Karpas-422 (cell line): ENCODE measurements around the gene CHST9. TPM values are rescaled to one million over a fixed set of nuclear protein-coding genes. Genes with fewer than 3 reads are reported as not detected.
"Not testable (repeated sequence)": the region's sequence is repeated elsewhere in the genome, so short reads cannot be mapped to it uniquely, and the experiment has no call there.

Experiments used
- DNase-seq: peaks from one replicate; pipeline ENCODE4 v3.0.0-alpha.2; 2015
- H2AFZ ChIP-seq: fragments of 200-600 bp; sonication (generic); 2 replicates; pipeline ENCODE4 v1.6.1; 2014; ENCODE audit warnings: antibody characterized with exemption, low read length, mixed read lengths
- H3K27ac ChIP-seq: fragments of 200-600 bp; sonication (generic); 2 replicates; pipeline ENCODE4 v1.5.1; 2014; ENCODE audit warnings: mild to moderate bottlenecking, low read length, moderate library complexity
- H3K27me3 ChIP-seq: fragments of 200-600 bp; sonication (generic); 2 replicates; pipeline ENCODE4 v1.6.1; 2014; ENCODE audit warnings: low read length, mixed read lengths
- H3K36me3 ChIP-seq: fragments of 200-600 bp; sonication (generic); 2 replicates; pipeline ENCODE4 v1.6.1; 2014; ENCODE audit warnings: low read length, mixed read lengths; ENCODE audit not compliant: insufficient read depth
- H3K4me1 ChIP-seq: fragments of 200-600 bp; sonication (generic); 2 replicates; pipeline ENCODE4 v1.6.1; 2014; ENCODE audit warnings: mild to moderate bottlenecking, low read length, mixed read lengths
- H3K4me2 ChIP-seq: fragments of 200-600 bp; sonication (generic); 2 replicates; pipeline ENCODE4 v1.6.1; 2014; ENCODE audit warnings: low read length, low read depth, mild to moderate bottlenecking; ENCODE audit not compliant: poor library complexity, severe bottlenecking
- H3K4me3 ChIP-seq: fragments of 200-600 bp; sonication (generic); 2 replicates; pipeline ENCODE4 v1.5.1; 2014; ENCODE audit warnings: mild to moderate bottlenecking, antibody characterized with exemption, low read length, mixed read lengths
- H3K79me2 ChIP-seq: fragments of 200-600 bp; sonication (generic); 2 replicates; pipeline ENCODE4 v1.6.1; 2014; ENCODE audit warnings: mild to moderate bottlenecking, low read length, mixed read lengths
- H3K9ac ChIP-seq: fragments of 200-600 bp; sonication (generic); 2 replicates; pipeline ENCODE4 v1.6.0; 2014; ENCODE audit warnings: low read length
- H3K9me2 ChIP-seq: fragments of 200-600 bp; sonication (generic), shearing (Covaris generic); replicated peaks from 2 replicates; pipeline ENCODE4 v1.6.0; 2014; ENCODE audit warnings: mild to moderate bottlenecking, low read length, moderate library complexity; ENCODE audit not compliant: insufficient read depth
- H3K9me3 ChIP-seq: fragments of 300-700, 200-600 bp; sonication (generic); 2 replicates; pipeline ENCODE4 v1.6.1; 2014; ENCODE audit warnings: low read length, mixed read lengths
- H4K20me1 ChIP-seq: fragments of 200-600 bp; sonication (generic); 2 replicates; pipeline ENCODE4 v1.6.1; 2014; ENCODE audit warnings: mild to moderate bottlenecking, antibody characterized with exemption, low read length, low read depth; ENCODE audit not compliant: insufficient read depth
- total RNA-seq: library from RNA; depleted of rRNA; stranded (reverse); fragments of >200 nt; shearing (Covaris generic); gene quantifications from 2 replicates; pipeline ENCODE4 v1.2.3, GENCODE V29; 2014; ENCODE audit warnings: low replicate concordance

The CHST9 gene
- total RNA-seq, 1 experiment from 2014 or later = not detected

DNA sequence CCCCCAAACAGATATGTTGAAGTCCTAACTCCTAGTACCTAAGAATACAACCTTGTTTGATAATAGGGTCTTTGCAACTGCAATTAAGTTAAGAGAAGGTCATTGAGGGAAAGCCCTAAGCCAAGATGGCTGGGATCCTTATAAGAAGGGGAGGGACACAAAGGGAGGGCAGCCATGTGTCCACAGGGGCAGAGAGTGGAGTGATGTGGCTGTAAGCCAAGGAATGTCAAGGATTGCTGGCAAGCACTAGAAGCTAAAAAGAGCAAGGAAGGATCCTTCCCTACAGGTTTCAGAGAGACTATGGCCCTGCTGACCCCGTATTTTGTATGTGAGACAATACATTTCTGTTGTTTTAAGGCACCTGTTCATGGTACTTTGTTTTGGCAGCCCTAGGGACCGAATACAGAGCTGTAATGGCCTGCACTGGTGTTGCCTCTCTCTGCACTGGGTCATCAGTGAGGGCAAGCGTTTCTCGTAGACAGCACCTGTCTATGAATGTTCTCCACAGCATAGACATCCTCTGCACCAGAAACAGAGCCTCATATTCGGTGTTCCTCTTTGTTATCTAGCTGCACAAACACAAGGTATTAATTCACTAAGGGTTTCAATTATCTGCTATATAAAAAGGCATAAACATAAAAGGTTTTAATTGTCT lies 244.2 kb downstream of the CHST9 start:
- Histone ChIP-seq H2AFZ (no peak overlapping the region), H3K79me2 (no peaks in the 10 kb centered on the region), H3K9me2 (no peaks in the 10 kb centered on the region), H3K9ac (no peak overlapping the region), H3K36me3 (no peaks in the 10 kb centered on the region), H3K27ac (no peak overlapping the region), H3K4me3 (no peak overlapping the region), H3K4me2 (no peak overlapping the region), H3K27me3 (no peaks in the 10 kb centered on the region; the same call in 1 of the 2 replicates), H4K20me1 (no peaks in the 10 kb centered on the region), H3K9me3 (no peaks in the 10 kb centered on the region), H3K4me1 (no peaks in the 10 kb centered on the region)
- DNase-seq = no peak

DNA sequence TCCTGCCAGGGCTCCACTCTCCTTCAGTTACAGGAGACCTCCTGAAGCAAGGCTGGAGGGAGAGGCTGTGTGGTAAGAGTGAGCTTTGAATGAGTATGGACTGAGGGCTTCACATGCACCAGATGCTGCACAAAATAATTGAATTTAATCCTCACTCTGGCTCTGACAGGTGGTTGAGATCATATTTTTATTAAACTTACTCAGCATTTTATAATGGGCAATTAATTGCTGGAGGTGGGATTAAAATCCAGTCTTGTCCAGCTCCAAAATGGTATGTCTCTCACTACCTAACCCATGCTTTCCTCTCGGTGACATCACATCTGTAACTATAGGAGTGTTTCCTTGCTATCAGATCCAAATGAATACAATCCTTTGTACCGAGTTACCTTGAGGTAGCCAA lies 253.4 kb downstream of the CHST9 start:
- no peak overlapping the region for H3K9ac ChIP-seq
- no peaks in the 10 kb centered on the region for H3K36me3 ChIP-seq
- H3K79me2 ChIP-seq = no peaks in the 10 kb centered on the region
- no peak for DNase-seq
- H3K27ac ChIP-seq = no peak overlapping the region
- no peak overlapping the region for H2AFZ ChIP-seq
- H3K4me3 ChIP-seq = no peak overlapping the region
- H3K27me3 ChIP-seq = peaks cover 5% of the 10 kb centered on the region; the same call in 1 of the 2 replicates
- H3K4me1 ChIP-seq = no peaks in the 10 kb centered on the region
- H4K20me1 ChIP-seq = no peaks in the 10 kb centered on the region
- H3K4me2 ChIP-seq = no peak overlapping the region
- no peaks in the 10 kb centered on the region for H3K9me3 ChIP-seq
- H3K9me2 ChIP-seq = no peaks in the 10 kb centered on the region

DNA sequence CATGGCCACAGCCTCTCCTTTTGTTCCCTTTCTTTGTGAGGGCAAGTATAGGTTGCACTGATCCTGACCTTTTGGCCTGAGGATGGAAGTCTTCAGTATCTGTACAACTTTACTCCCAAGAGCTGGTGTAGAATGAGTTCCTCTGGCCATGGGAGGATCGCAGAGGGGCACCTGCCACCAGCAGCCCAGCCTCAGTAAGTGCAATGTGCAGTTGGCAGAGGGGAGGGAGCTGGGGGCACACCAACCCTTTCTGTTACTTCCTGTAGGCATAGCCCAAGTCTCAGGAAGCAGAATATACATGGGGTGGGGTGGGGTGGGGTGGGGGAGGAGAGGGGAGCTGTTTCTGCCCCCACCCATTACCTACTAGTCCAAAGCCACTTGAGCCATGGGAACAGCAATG lies 254.5 kb downstream of the CHST9 start:
- no peak overlapping the region for H3K4me3 ChIP-seq
- no peaks in the 10 kb centered on the region for H3K79me2 ChIP-seq
- H3K27ac ChIP-seq = no peak overlapping the region
- no peak for DNase-seq
- H3K36me3 ChIP-seq = no peaks in the 10 kb centered on the region
- no peaks in the 10 kb centered on the region for H3K9me2 ChIP-seq
- H3K27me3 ChIP-seq = peaks cover 3% of the 10 kb centered on the region; the same call in 1 of the 2 replicates
- no peak overlapping the region for H3K9ac ChIP-seq
- H3K4me1 ChIP-seq = no peaks in the 10 kb centered on the region
- no peak overlapping the region for H3K4me2 ChIP-seq
- no peaks in the 10 kb centered on the region for H4K20me1 ChIP-seq
- no peaks in the 10 kb centered on the region for H3K9me3 ChIP-seq
- H2AFZ ChIP-seq = no peak overlapping the region

DNA sequence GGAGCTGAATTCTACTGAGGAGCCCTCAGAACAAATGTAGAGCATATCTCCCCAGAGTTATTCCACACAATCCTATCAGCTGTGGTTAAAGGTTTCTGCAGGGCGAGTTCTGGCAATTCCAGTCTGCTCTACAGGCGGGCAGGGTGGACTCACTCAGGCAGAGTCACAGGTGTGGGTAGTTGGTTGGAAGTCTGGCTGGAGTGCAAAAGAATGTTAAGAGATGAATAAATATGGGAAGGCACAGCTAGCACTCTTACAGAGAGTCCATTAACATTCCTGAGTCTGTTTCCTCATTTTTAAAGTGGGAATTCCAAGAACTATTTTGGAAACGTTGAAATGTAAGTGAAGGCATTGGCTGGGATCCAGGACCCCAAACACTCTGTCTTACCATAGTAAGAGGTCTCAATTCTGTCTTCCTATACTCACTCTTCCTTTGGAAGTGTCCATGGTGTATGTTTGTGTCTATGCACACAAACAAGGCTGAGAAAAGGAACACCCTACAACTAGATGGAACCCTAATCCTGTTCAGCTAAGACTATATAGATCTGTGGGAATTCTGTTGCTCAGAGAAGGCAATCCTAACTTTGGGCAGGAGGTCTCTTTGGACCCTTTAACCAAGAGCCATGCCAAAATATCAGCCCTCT lies 256.3 kb downstream of the CHST9 start:
- DNase-seq = no peak
- Histone ChIP-seq H2AFZ (no peak overlapping the region), H3K9me2 (no peaks in the 10 kb centered on the region), H3K9me3 (no peaks in the 10 kb centered on the region), H3K36me3 (no peaks in the 10 kb centered on the region), H3K9ac (no peak overlapping the region), H3K27me3 (no peaks in the 10 kb centered on the region), H4K20me1 (no peaks in the 10 kb centered on the region), H3K79me2 (no peaks in the 10 kb centered on the region), H3K27ac (no peak overlapping the region), H3K4me3 (no peak overlapping the region), H3K4me1 (no peaks in the 10 kb centered on the region), H3K4me2 (no peak overlapping the region)

DNA sequence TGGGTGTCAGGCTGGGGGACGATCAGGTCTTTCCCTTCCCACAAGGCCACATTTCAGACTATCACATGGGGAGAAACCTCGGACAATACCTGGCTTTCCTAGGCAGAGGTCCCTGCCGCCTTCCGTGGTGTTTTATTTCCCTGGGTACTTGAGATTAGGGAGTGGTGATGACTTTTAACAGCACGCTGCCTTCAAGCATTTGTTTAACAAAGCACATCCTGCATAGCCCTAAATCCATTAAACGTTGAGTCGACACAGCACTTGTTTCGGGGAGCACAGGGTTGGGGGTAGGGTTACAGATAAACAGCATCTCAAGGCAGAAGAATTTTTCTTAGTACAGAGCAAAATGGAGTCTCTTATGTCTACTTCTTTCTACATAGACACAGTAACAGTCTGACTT lies 257.3 kb downstream of the CHST9 start:
- not testable (repeated sequence) for H3K27ac ChIP-seq, H2AFZ ChIP-seq, H3K4me1 ChIP-seq, H3K9me2 ChIP-seq, H3K27me3 ChIP-seq, H3K36me3 ChIP-seq, H3K79me2 ChIP-seq, H4K20me1 ChIP-seq, DNase-seq, H3K9ac ChIP-seq, H3K4me3 ChIP-seq, H3K9me3 ChIP-seq, H3K4me2 ChIP-seq

DNA sequence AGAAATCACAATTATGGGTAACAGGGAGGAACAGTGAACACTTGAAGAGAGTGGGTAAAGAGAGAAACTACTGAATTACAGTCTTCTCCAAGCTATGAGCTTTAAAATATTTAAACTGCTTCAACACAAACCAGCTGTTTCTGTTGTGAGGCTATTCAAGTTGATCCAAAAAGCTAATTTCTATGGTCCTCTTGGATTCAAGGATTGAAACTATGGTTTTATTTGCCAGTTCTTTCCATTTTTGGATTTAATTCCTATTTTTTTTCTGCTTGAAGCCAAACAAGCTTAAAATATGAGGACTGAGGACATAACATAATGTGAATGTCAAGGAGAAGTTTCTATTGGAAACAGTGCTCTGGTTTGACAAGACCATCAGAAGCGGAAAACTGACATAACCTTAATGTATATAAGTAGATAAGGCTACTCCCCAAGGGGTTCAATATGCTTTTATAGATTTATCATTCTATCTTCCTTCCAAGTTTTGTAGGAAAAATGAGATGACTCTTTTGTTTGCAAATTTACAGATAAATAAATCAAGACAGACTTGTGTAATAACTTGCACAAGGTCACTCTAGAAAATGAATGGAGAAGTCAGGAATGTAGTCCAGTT lies 258.9 kb downstream of the CHST9 start:
- Histone ChIP-seq H3K4me2 (no peak overlapping the region), H3K9me2 (no peaks in the 10 kb centered on the region), H3K36me3 (no peaks in the 10 kb centered on the region), H4K20me1 (no peaks in the 10 kb centered on the region), H3K4me1 (no peaks in the 10 kb centered on the region), H2AFZ (no peak overlapping the region), H3K9me3 (no peaks in the 10 kb centered on the region), H3K27me3 (no peaks in the 10 kb centered on the region), H3K79me2 (no peaks in the 10 kb centered on the region), H3K27ac (no peak overlapping the region), H3K9ac (no peak overlapping the region), H3K4me3 (no peak overlapping the region)
- no peak for DNase-seq

DNA sequence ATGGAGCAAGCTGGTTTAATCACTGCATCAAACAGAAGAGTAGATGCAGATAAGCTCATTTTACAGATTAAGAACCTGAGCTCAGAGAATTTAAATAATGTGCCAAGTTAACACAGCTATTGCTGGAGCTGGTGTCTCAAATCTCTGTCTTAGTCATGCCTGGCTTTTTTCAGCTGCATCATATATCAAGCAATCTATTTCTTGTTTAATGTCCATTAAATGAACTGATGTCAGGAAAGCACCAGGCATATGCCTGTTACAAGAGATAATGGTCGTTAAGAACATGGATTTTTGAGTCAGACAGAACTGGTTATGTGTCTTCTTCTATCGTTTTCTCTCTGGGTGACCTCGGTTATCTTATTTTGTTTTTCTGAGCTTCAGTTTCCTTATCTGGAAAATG lies 259.8 kb downstream of the CHST9 start:
- Histone ChIP-seq H3K4me2 (no peak overlapping the region), H3K9me2 (no peaks in the 10 kb centered on the region), H2AFZ (no peak overlapping the region), H3K9ac (no peak overlapping the region), H3K9me3 (no peaks in the 10 kb centered on the region), H3K36me3 (no peaks in the 10 kb centered on the region), H3K4me1 (no peaks in the 10 kb centered on the region), H3K27me3 (no peaks in the 10 kb centered on the region), H3K4me3 (no peak overlapping the region), H3K79me2 (no peaks in the 10 kb centered on the region), H3K27ac (no peak overlapping the region), H4K20me1 (no peaks in the 10 kb centered on the region)
- no peak for DNase-seq

DNA sequence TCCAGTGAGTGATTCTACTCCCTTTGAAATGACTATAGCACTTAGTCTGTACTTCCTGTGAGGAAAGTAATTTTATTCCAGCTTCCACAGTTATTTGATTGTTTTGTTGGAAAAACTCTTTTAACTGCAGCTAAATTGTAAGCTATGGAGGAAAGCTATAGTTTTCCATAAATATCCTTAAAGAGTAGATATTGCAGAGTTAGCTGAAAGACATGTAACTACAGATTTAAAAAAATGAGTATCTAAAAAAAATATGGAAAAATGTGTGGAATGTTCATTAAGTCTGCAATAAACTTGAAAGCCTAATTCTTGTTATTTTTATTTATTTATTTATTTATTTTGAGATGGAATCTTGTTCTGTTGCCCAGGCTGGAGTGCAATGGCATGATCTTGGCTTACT lies 262.8 kb downstream of the CHST9 start:
- H3K27ac ChIP-seq = no peak overlapping the region
- H4K20me1 ChIP-seq = no peaks in the 10 kb centered on the region
- no peaks in the 10 kb centered on the region for H3K9me2 ChIP-seq
- no peaks in the 10 kb centered on the region for H3K27me3 ChIP-seq
- H3K4me2 ChIP-seq = no peak overlapping the region
- no peak for DNase-seq
- H3K36me3 ChIP-seq = no peaks in the 10 kb centered on the region
- no peak overlapping the region for H2AFZ ChIP-seq
- no peak overlapping the region for H3K9ac ChIP-seq
- no peaks in the 10 kb centered on the region for H3K9me3 ChIP-seq
- H3K4me3 ChIP-seq = no peak overlapping the region
- no peaks in the 10 kb centered on the region for H3K4me1 ChIP-seq
- no peaks in the 10 kb centered on the region for H3K79me2 ChIP-seq
